H1 (cell line): ENCODE results near the gene PTPN3. TPM values are rescaled to one million over a fixed set of nuclear protein-coding genes. Genes with fewer than 3 reads are reported as not detected.

Experiments
- CTCF ChIA-PET: fragments of 300-600 bp; sonication (Branson Sonifier 250); formaldehyde crosslinking; loops from one replicate; lab custom pipeline; 2021; ENCODE audit not compliant: partially characterized antibody; lab: Charles Lee
- POLR2A ChIA-PET: fragments of 300-600 bp; sonication (Branson Sonifier 250); formaldehyde crosslinking; loops from one replicate; lab custom pipeline; 2021; ENCODE audit warnings: inconsistent platforms; ENCODE audit not compliant: partially characterized antibody; lab: Charles Lee
- DNase-seq, 2 experiments: peaks; one replicate each; pipeline versions ENCODE4 v3.0.0 to v3.0.0-alpha.2; 2010 to 2022; ENCODE audit warnings: low spot score in 2 of 2, low read depth in 1 of 2, mixed read lengths in 1 of 2
- FAIRE-seq: peaks from 2 replicates; lab custom pipeline; 2011; peaks lifted over from hg19 to GRCh38; lab: Jason Lieb, UNC
- H2AFZ ChIP-seq: 2 replicates; pipeline ENCODE4 v1.8.1; 2012; ENCODE audit warnings: low read length, inconsistent platforms
- H2AK5ac ChIP-seq: 2 replicates; pipeline ENCODE4 v1.6.1; 2013; ENCODE audit warnings: low read depth, low read length
- H2BK120ac ChIP-seq: replicated peaks from 2 replicates; pipeline ENCODE3; 2013; ENCODE audit warnings: low read depth, low read length, inconsistent platforms
- H2BK12ac ChIP-seq: 2 replicates; pipeline ENCODE4 v1.6.1; 2013; ENCODE audit warnings: low read depth, low read length
- H2BK15ac ChIP-seq: 2 replicates; pipeline ENCODE4 v1.6.1; 2013; ENCODE audit warnings: low read length
- H2BK20ac ChIP-seq: 2 replicates; pipeline ENCODE4 v1.6.1; 2013; ENCODE audit warnings: low read length
- H2BK5ac ChIP-seq: 2 replicates; pipeline ENCODE4 v1.6.1; 2013; ENCODE audit warnings: low read depth, low read length
- H3K14ac ChIP-seq: 2 replicates; pipeline ENCODE4 v1.6.1; 2013; ENCODE audit warnings: inconsistent platforms; ENCODE audit not compliant: insufficient read length
- H3K18ac ChIP-seq: 2 replicates; pipeline ENCODE4 v1.6.1; 2013; ENCODE audit warnings: low read length; ENCODE audit errors: extremely low read depth
- H3K23ac ChIP-seq: 2 replicates; pipeline ENCODE4 v1.6.1; 2013; ENCODE audit warnings: inconsistent platforms; ENCODE audit not compliant: insufficient read length
- H3K23me2 ChIP-seq: 2 replicates; pipeline ENCODE4 v1.6.1; 2013; ENCODE audit warnings: low read depth, low read length
- H3K27ac ChIP-seq: 2 replicates; pipeline ENCODE4 v1.6.1; 2011; ENCODE audit warnings: low read depth, low read length, inconsistent platforms
- H3K27me3 ChIP-seq, 4 experiments: replicated peaks in 1 of 4; 1 replicate in 1 of 4; 2 replicates in 3 of 4; pipeline versions ENCODE4 v1.6.1 to v1.8.1; 2011 to 2013; ENCODE audit warnings: low read length in 3 of 4, mild to moderate bottlenecking in 3 of 4, inconsistent platforms in 2 of 4, mixed read lengths in 2 of 4, moderate library complexity in 1 of 4; ENCODE audit not compliant: control insufficient read depth in 3 of 4, insufficient read depth in 3 of 4; ENCODE audit errors: extremely low read depth in 1 of 4
- H3K36me3 ChIP-seq, 4 experiments: 2 replicates each; pipeline versions ENCODE4 v1.6.1 to v1.8.1; 2011 to 2013; ENCODE audit warnings: mild to moderate bottlenecking in 4 of 4, low read length in 3 of 4, moderate library complexity in 2 of 4, control low read depth in 1 of 4, inconsistent platforms in 1 of 4; ENCODE audit not compliant: insufficient read depth in 4 of 4, control insufficient read depth in 2 of 4
- H3K4ac ChIP-seq: replicated peaks from 2 replicates; pipeline ENCODE3; 2013; ENCODE audit warnings: low read length, low read depth, mixed read lengths, inconsistent platforms; ENCODE audit not compliant: insufficient read length
- H3K4me1 ChIP-seq, 4 experiments: replicated peaks in 1 of 4; 1 replicate in 1 of 4; 2 replicates in 3 of 4; pipeline versions ENCODE4 v1.6.1 to v1.8.1; 2011 to 2013; ENCODE audit warnings: low read length in 3 of 4, inconsistent platforms in 2 of 4, mixed read lengths in 1 of 4; ENCODE audit not compliant: insufficient read depth in 4 of 4, control insufficient read depth in 3 of 4
- H3K4me2 ChIP-seq, 2 experiments: 2 replicates each; pipeline versions ENCODE4 v1.6.1 to v1.8.1; 2011 to 2013; ENCODE audit warnings: low read depth in 2 of 2, low read length in 2 of 2, control low read depth in 1 of 2, inconsistent platforms in 1 of 2, mild to moderate bottlenecking in 1 of 2; ENCODE audit not compliant: insufficient read depth in 1 of 2
- H3K4me3 ChIP-seq, 4 experiments: fragments of 200-600, 300-600 bp in 1 of 4; sonication (generic), shearing (Covaris generic), sonication (Bioruptor Twin) in 1 of 4; 2 replicates each; pipeline versions ENCODE4 v1.5.1 to v1.8.1; 2011 to 2016; ENCODE audit warnings: low read length in 4 of 4, low read depth in 3 of 4, control low read depth in 2 of 4, inconsistent platforms in 2 of 4, mild to moderate bottlenecking in 2 of 4, mixed read lengths in 1 of 4, moderate library complexity in 1 of 4; ENCODE audit not compliant: insufficient read depth in 2 of 4; ENCODE audit errors: extremely low read depth in 1 of 4
- H3K56ac ChIP-seq: replicated peaks from 2 replicates; pipeline ENCODE3; 2013; ENCODE audit warnings: low read depth, mild to moderate bottlenecking, mixed read lengths, low read length, inconsistent platforms; ENCODE audit not compliant: insufficient read length
- H3K79me1 ChIP-seq: 2 replicates; pipeline ENCODE4 v1.6.1; 2013; ENCODE audit warnings: low read depth, low read length, control low read depth
- H3K79me2 ChIP-seq, 2 experiments: 2 replicates each; pipeline versions ENCODE4 v1.6.1 to v1.8.1; 2012 to 2013; ENCODE audit warnings: low read length in 2 of 2, mild to moderate bottlenecking in 2 of 2, inconsistent platforms in 1 of 2; ENCODE audit not compliant: insufficient read depth in 2 of 2, control insufficient read depth in 1 of 2
- H3K9ac ChIP-seq, 4 experiments: replicated peaks in 1 of 4; 1 replicate in 1 of 4; 2 replicates in 3 of 4; pipeline versions ENCODE4 v1.6.1 to v1.8.1; 2011 to 2013; ENCODE audit warnings: low read depth in 3 of 4, low read length in 3 of 4, control low read depth in 2 of 4, mild to moderate bottlenecking in 2 of 4, moderate library complexity in 2 of 4, inconsistent platforms in 1 of 4; ENCODE audit errors: extremely low read depth in 1 of 4
- H3K9me3 ChIP-seq, 2 experiments: 2 replicates each; pipeline versions ENCODE4 v1.6.1 to v1.8.1; 2012 to 2013; ENCODE audit warnings: mild to moderate bottlenecking in 2 of 2, moderate library complexity in 2 of 2, control low read depth in 1 of 2, inconsistent platforms in 1 of 2, low read depth in 1 of 2, low read length in 1 of 2, mixed read lengths in 1 of 2; ENCODE audit not compliant: insufficient read depth in 2 of 2
- H4K20me1 ChIP-seq, 2 experiments: replicated peaks in 1 of 2; 2 replicates each; pipeline versions ENCODE3 to v1.8.1; 2011 to 2013; ENCODE audit warnings: inconsistent platforms in 2 of 2, low read length in 2 of 2, mild to moderate bottlenecking in 1 of 2; ENCODE audit not compliant: insufficient read depth in 2 of 2, control insufficient read depth in 1 of 2
- H4K5ac ChIP-seq: 2 replicates; pipeline ENCODE4 v1.6.1; 2013; ENCODE audit warnings: low read length, low read depth, mixed read lengths, inconsistent platforms; ENCODE audit not compliant: insufficient read length
- H4K8ac ChIP-seq: 2 replicates; pipeline ENCODE4 v1.8.0; 2013; ENCODE audit warnings: mild to moderate bottlenecking, moderate library complexity, low read length, inconsistent platforms; ENCODE audit not compliant: insufficient read depth; ENCODE audit errors: extremely low read depth
- H4K91ac ChIP-seq: replicated peaks from 2 replicates; pipeline ENCODE3; 2013; ENCODE audit warnings: low read length, mixed read lengths, inconsistent platforms; ENCODE audit not compliant: insufficient read length
- ATF3 ChIP-seq: IDR thresholded peaks from 2 replicates; pipeline ENCODE4 v1.6.1; 2011; ENCODE audit warnings: low read depth, mild to moderate bottlenecking, low read length; ENCODE audit not compliant: insufficient read depth
- CTCF ChIP-seq, 3 experiments: IDR thresholded peaks; 1 replicate in 2 of 3; 2 replicates in 1 of 3; pipeline versions ENCODE4 v1.5.1 to v1.6.1; 2011; ENCODE audit warnings: low read length in 3 of 3, mild to moderate bottlenecking in 3 of 3, inconsistent platforms in 2 of 3, low read depth in 1 of 3, moderate library complexity in 1 of 3; ENCODE audit not compliant: insufficient read depth in 1 of 3; ENCODE audit errors: control extremely low read depth in 1 of 3
- POLR2AphosphoS5 ChIP-seq: IDR thresholded peaks from 2 replicates; pipeline ENCODE4 v1.6.1; 2011; ENCODE audit warnings: low read depth, low read length
- TAF1 ChIP-seq: IDR thresholded peaks from 2 replicates; pipeline ENCODE4 v1.6.1; 2011; ENCODE audit warnings: mild to moderate bottlenecking, low read depth, low read length
- USF2 ChIP-seq: IDR thresholded peaks from 2 replicates; pipeline ENCODE4 v1.6.1; 2011; ENCODE audit warnings: low read length, improper control_type of control experiment
- WGBS, 2 experiments: shearing (Covaris generic) in 1 of 2; methylation state at CpG; one replicate each; pipeline versions ENCODE4 v1.1.6 to v1.1.7; 2013 to 2015; ENCODE audit warnings: low lambda C conversion rate in 2 of 2, mixed read lengths in 2 of 2, inconsistent platforms in 1 of 2, low coverage in 1 of 2, missing lambda C conversion rate in 1 of 2; ENCODE audit not compliant: insufficient replicate concordance in 2 of 2, insufficient coverage in 1 of 2, insufficient read length in 1 of 2; ENCODE audit errors: extremely low coverage in 1 of 2, missing lambda C conversion rate in 1 of 2; 5-methylcytosine and 5-hydroxymethylcytosine counted together
- polyA plus RNA-seq, 7 experiments: library from polyadenylated mRNA; depleted of rRNA in 3 of 7; stranded (reverse) in 5 of 7; unstranded in 2 of 7; fragments of >200 nt in 5 of 7; fragments of 200-250 nt in 2 of 7; gene quantifications; 1 replicate in 5 of 7; 2 replicates in 1 of 7; 4 replicates in 1 of 7; pipeline versions ENCODE4 v1.2.1 to v1.2.3, GENCODE V29; 2011 to 2013; ENCODE audit warnings: missing spikeins in 2 of 7, mixed read lengths in 2 of 7
- total RNA-seq: library from RNA; stranded (reverse); fragmentation: NEBNext Ultra II Directional; extraction: Animal tissue kit (Norgen Biotek cat#: 25700); gene quantifications from 2 replicates; pipeline ENCODE4 v1.2.1, GENCODE V29; 2021

Gene PTPN3
- total and polyA plus RNA-seq, 2 of the 8 experiments (the other 6 are each of a cell fraction or from before 2014, with no cell fraction given): 2.9 to 3.7 TPM

GRCh38 chr9:109441296-109441695 lies 56.8 kb downstream of the PTPN3 start:
- Histone ChIP-seq H3K36me3 (no peaks in the 10 kb centered on the region), H2AFZ (no peak overlapping the region), H3K79me1 (no peaks in the 10 kb centered on the region), H2BK5ac (no peak overlapping the region), H3K14ac (no peak overlapping the region), H2BK120ac (no peak overlapping the region), H3K9me3 (no peaks in the 10 kb centered on the region), H3K56ac (no peak overlapping the region), H3K9ac (no peak overlapping the region), H3K4me3 (no peak overlapping the region), H3K27ac (no peak overlapping the region), H4K91ac (no peak overlapping the region), H3K4ac (no peak overlapping the region), H3K18ac (no peak overlapping the region), H4K8ac (no peak overlapping the region), H3K4me2 (no peak overlapping the region), H3K27me3 (no peaks in the 10 kb centered on the region), H2BK20ac (no peak overlapping the region), H3K23me2 (no peaks in the 10 kb centered on the region), H2BK15ac (no peak overlapping the region), H3K23ac (no peak overlapping the region), H4K5ac (no peak overlapping the region), H2AK5ac (no peak overlapping the region), H4K20me1 (no peaks in the 10 kb centered on the region), H3K4me1 (peaks cover 0 to 6% (median 0%) of the 10 kb centered on the region in 4 experiments; a peak in 1 of 7 replicates), H2BK12ac (no peak overlapping the region), H3K79me2 (no peaks in the 10 kb centered on the region)
- TF ChIP-seq USF2 (no peak), POLR2AphosphoS5 (no peak), CTCF (IDR thresholded peaks at IDR 0.05; ENCODE audit: control extremely low read depth in 1 of 3, insufficient read depth in 1 of 3, low read depth in 1 of 3, low read length in 3 of 3) (peak; percentile 43 to 61 (median 47)), ATF3 (no peak), TAF1 (no peak)
- no peak for FAIRE-seq
- POLR2A ChIA-PET: interaction anchor here (0.9 to 1.1 kb wide), 3 partner anchors 12 to 57 kb away, joined by 3 read pairs; no protein-coding TSS in a partner anchor
- WGBS, 2 experiments: 53% methylated on average over 3 of the region's 3 CpGs; no CpG with 5 or more reads in 1 of the 2 experiments
- no peak for DNase-seq
- CTCF ChIA-PET: interaction anchor here (0.7 to 6.5 kb wide), 39 partner anchors 10 to 297 kb away, joined by 3 to 151 read pairs (median 5); no protein-coding TSS in a partner anchor
